ENCODE measurements around the gene PPFIBP1.
"Not testable (repeated sequence)": the region's sequence is repeated elsewhere in the genome, so short reads cannot be mapped to it uniquely, and the experiment has no call there.

The PPFIBP1 gene

DNA sequence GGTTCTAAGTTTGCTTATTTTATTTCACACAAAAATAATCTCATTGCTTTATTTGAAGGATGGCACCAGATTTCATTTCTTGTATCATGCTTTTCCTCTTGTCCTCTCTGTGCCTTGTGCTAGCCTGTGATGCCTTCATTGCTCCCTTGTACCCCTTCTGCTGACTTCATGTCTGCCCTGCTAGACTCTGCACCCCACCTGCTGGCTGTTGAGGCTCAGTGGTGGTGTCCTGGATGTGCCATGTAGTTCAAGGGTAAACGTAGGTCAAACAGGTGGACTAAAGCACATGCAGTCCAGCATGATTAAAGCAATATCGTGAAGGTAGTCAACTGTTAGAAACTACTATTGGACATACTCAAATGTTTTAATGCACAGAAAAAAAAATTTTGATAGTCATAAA lies 208.3 kb downstream of the PPFIBP1 start:
- ChIA-PET CTCF (interaction anchor here (0.7 to 3.9 kb wide), 13 partner anchors 9 to 1585 kb away, joined by 3 to 30 read pairs (median 5); partner anchors contain the start of genes KLHL42 and MANSC4), POLR2A (interaction anchor here (0.6 kb wide), 3 partner anchors 19 to 90 kb away, joined by 3 to 5 read pairs (median 3); no protein-coding TSS in a partner anchor)
- no peaks in the 10 kb centered on the region for H3K27me3 ChIP-seq (replicated peaks in 2 of 5; ENCODE audit: control insufficient read depth in 4 of 5, insufficient read depth in 5 of 5, low read length in 4 of 5)
- peak in 1 of 3 donors; percentile 19 for DNase-seq
- 83% methylated on average over 1 of the region's 2 CpGs for WGBS (ENCODE audit: insufficient coverage)
- H3K27ac ChIP-seq (ENCODE audit: insufficient read depth in 1 of 2, low read depth in 1 of 2, low read length in 2 of 2, poor library complexity in 1 of 2, severe bottlenecking in 2 of 2): no peak overlapping the region
- H3K4me1 ChIP-seq (ENCODE audit: control extremely low read depth in 1 of 4, control insufficient read depth in 4 of 4, insufficient read depth in 4 of 4, low read length in 3 of 4): no peaks in the 10 kb centered on the region
- H3K36me3 ChIP-seq (ENCODE audit: control insufficient read depth in 4 of 4, insufficient read depth in 4 of 4, low read length in 3 of 4): peaks cover 7 to 52% (median 32%) of the 10 kb centered on the region in 4 experiments
- no peak overlapping the region for H3K4me3 ChIP-seq (ENCODE audit: control insufficient read depth in 1 of 7, extremely low read depth in 1 of 7, insufficient read depth in 4 of 7, low read depth in 2 of 7, low read length in 6 of 7)
- no peaks in the 10 kb centered on the region for H3K9me3 ChIP-seq (ENCODE audit: control extremely low read depth in 1 of 5, control insufficient read depth in 4 of 5, insufficient read depth in 2 of 5, low read depth in 1 of 5, low read length in 4 of 5)

DNA sequence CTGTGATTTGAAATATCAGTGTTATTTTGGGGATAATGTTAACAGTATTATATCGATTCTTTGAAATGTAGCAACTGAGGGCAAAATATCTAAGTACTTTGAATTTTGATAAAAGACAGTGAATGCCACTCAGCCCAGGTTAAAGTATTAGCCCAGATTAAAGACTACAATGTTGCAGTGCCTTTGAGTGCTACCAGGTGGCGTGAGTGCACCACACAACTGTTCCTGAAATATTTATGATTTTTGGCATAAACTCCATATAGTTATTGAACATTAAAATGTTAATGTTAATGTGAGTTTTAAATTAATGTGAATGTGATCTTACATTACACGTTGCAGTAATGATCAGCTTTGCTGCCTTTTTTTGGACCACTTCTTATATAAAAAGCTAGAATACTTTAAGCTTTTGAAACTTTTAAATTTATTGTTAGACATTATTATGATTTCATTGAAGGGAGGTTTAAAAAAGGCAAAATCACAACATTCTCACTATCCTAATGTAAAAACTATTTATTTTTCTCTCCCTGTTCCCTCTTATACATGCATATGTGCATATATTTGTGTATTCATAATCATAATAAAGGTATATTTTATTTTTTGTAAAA lies 209.1 kb downstream of the PPFIBP1 start:
- Histone ChIP-seq H3K9me3 (ENCODE audit: control extremely low read depth in 1 of 5, control insufficient read depth in 4 of 5, insufficient read depth in 2 of 5, low read depth in 1 of 5, low read length in 4 of 5) (no peaks in the 10 kb centered on the region), H3K4me3 (ENCODE audit: control insufficient read depth in 1 of 7, extremely low read depth in 1 of 7, insufficient read depth in 4 of 7, low read depth in 2 of 7, low read length in 6 of 7) (no peak overlapping the region), H3K4me1 (ENCODE audit: control extremely low read depth in 1 of 4, control insufficient read depth in 4 of 4, insufficient read depth in 4 of 4, low read length in 3 of 4) (no peaks in the 10 kb centered on the region), H3K27me3 (replicated peaks in 2 of 5; ENCODE audit: control insufficient read depth in 4 of 5, insufficient read depth in 5 of 5, low read length in 4 of 5) (no peaks in the 10 kb centered on the region), H3K27ac (ENCODE audit: insufficient read depth in 1 of 2, low read depth in 1 of 2, low read length in 2 of 2, poor library complexity in 1 of 2, severe bottlenecking in 2 of 2) (no peak overlapping the region), H3K36me3 (ENCODE audit: control insufficient read depth in 4 of 4, insufficient read depth in 4 of 4, low read length in 3 of 4) (peaks cover 7 to 57% (median 37%) of the 10 kb centered on the region in 4 experiments)
- POLR2A ChIA-PET: interaction anchor here (0.6 to 0.7 kb wide), 2 partner anchors 18 to 651 kb away, joined by 3 to 5 read pairs; no protein-coding TSS in a partner anchor
- CTCF ChIA-PET: interaction anchor here (0.7 to 3.9 kb wide), 15 partner anchors 10 to 1584 kb away, joined by 3 to 30 read pairs (median 5); partner anchors contain the start of genes KLHL42 and MANSC4
- no CpG with 5 or more reads among the region's 3 CpGs for WGBS (ENCODE audit: insufficient coverage)
- peak; percentile 36 to 68 (median 57) for DNase-seq

DNA sequence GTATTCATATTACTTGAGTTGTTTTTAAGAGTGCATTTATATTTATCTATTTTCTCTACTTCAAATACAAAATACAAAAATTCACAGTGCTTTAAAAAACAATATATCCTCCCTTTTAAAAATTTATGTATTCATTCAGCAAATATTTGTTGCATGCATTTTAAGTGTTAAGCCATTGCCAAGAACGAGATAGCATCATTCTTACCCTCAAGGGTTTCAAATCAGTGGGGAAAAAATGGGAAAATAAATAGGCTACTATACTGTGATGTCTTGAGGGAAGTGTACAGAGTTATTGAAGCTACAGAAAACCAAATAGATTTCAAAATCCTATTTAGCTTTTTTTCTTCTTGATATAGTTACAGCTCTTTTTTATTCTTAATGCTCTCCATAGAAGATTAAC lies 209.8 kb downstream of the PPFIBP1 start:
- CTCF ChIA-PET: interaction anchor here (0.7 to 3.9 kb wide), 11 partner anchors 9 to 1508 kb away, joined by 3 to 30 read pairs (median 6); partner anchors contain the start of genes KLHL42 and MANSC4
- Histone ChIP-seq H3K9me3 (ENCODE audit: control extremely low read depth in 1 of 5, control insufficient read depth in 4 of 5, insufficient read depth in 2 of 5, low read depth in 1 of 5, low read length in 4 of 5) (no peaks in the 10 kb centered on the region), H3K27ac (ENCODE audit: insufficient read depth in 1 of 2, low read depth in 1 of 2, low read length in 2 of 2, poor library complexity in 1 of 2, severe bottlenecking in 2 of 2) (no peak overlapping the region), H3K4me3 (ENCODE audit: control insufficient read depth in 1 of 7, extremely low read depth in 1 of 7, insufficient read depth in 4 of 7, low read depth in 2 of 7, low read length in 6 of 7) (no peak overlapping the region), H3K27me3 (replicated peaks in 2 of 5; ENCODE audit: control insufficient read depth in 4 of 5, insufficient read depth in 5 of 5, low read length in 4 of 5) (no peaks in the 10 kb centered on the region), H3K4me1 (ENCODE audit: control extremely low read depth in 1 of 4, control insufficient read depth in 4 of 4, insufficient read depth in 4 of 4, low read length in 3 of 4) (no peaks in the 10 kb centered on the region), H3K36me3 (ENCODE audit: control insufficient read depth in 4 of 4, insufficient read depth in 4 of 4, low read length in 3 of 4) (peaks cover 9 to 61% (median 38%) of the 10 kb centered on the region in 4 experiments)
- POLR2A ChIA-PET: interaction anchor here (0.7 kb wide), 1 partner anchor 650 kb away, joined by 3 read pairs; no protein-coding TSS in a partner anchor
- DNase-seq: no peak
- WGBS (ENCODE audit: insufficient coverage): no CpG with 5 or more reads among the region's 1 CpG

- peaks cover 9 to 62% (median 41%) of the 10 kb centered on the region in 4 experiments for H3K36me3 ChIP-seq (ENCODE audit: control insufficient read depth in 4 of 4, insufficient read depth in 4 of 4, low read length in 3 of 4)
- CTCF ChIA-PET: interaction anchor here (0.7 to 3.9 kb wide), 8 partner anchors 8 to 1508 kb away, joined by 3 to 30 read pairs (median 5); no protein-coding TSS in a partner anchor
- POLR2A ChIA-PET: interaction anchor here (0.7 kb wide), 1 partner anchor 650 kb away, joined by 3 read pairs; no protein-coding TSS in a partner anchor
- H3K4me3 ChIP-seq (ENCODE audit: control insufficient read depth in 1 of 7, extremely low read depth in 1 of 7, insufficient read depth in 4 of 7, low read depth in 2 of 7, low read length in 6 of 7); H3K27me3 ChIP-seq (replicated peaks in 2 of 5; ENCODE audit: control insufficient read depth in 4 of 5, insufficient read depth in 5 of 5, low read length in 4 of 5); DNase-seq; H3K4me1 ChIP-seq (ENCODE audit: control extremely low read depth in 1 of 4, control insufficient read depth in 4 of 4, insufficient read depth in 4 of 4, low read length in 3 of 4); H3K9me3 ChIP-seq (ENCODE audit: control extremely low read depth in 1 of 5, control insufficient read depth in 4 of 5, insufficient read depth in 2 of 5, low read depth in 1 of 5, low read length in 4 of 5); H3K27ac ChIP-seq (ENCODE audit: insufficient read depth in 1 of 2, low read depth in 1 of 2, low read length in 2 of 2, poor library complexity in 1 of 2, severe bottlenecking in 2 of 2): not testable (repeated sequence)
- WGBS (ENCODE audit: insufficient coverage): 100% methylated on average over 4 of the region's 9 CpGs
Observed at GRCh38 chr12:27734321-27734720, 210.3 kb downstream of the PPFIBP1 start.

DNA sequence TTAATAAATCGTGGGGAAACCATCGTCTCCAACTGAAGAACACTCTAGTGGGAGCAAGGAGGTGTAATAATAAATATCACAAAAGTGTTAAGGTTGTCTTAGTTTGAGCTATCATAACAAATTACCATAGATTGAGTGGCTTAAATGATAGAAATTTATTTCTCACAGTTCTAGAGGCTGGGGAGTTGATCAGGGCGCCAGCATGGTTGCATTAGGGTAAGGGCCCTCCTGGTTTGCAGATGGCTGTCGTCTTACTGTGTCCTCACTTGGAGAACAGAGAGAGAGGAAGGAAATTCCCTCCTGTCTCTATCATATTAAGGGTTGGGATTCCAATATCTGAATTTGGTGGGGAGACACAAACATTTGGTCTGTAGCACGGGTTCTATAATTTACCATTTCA lies 219.6 kb downstream of the PPFIBP1 start:
- H3K36me3 ChIP-seq (ENCODE audit: control insufficient read depth in 4 of 4, insufficient read depth in 4 of 4, low read length in 3 of 4): peaks cover 7 to 54% (median 27%) of the 10 kb centered on the region in 4 experiments

More for the DNA sequence above, 219.6 kb downstream of the PPFIBP1 start:
- CTCF ChIA-PET: no interaction called here
- Histone ChIP-seq H3K27me3 (replicated peaks in 2 of 5; ENCODE audit: control insufficient read depth in 4 of 5, insufficient read depth in 5 of 5, low read length in 4 of 5) (no peaks in the 10 kb centered on the region), H3K9me3 (ENCODE audit: control extremely low read depth in 1 of 5, control insufficient read depth in 4 of 5, insufficient read depth in 2 of 5, low read depth in 1 of 5, low read length in 4 of 5) (no peaks in the 10 kb centered on the region), H3K4me3 (ENCODE audit: control insufficient read depth in 1 of 7, extremely low read depth in 1 of 7, insufficient read depth in 4 of 7, low read depth in 2 of 7, low read length in 6 of 7) (no peak overlapping the region), H3K4me1 (ENCODE audit: control extremely low read depth in 1 of 4, control insufficient read depth in 4 of 4, insufficient read depth in 4 of 4, low read length in 3 of 4) (no peaks in the 10 kb centered on the region), H3K27ac (ENCODE audit: insufficient read depth in 1 of 2, low read depth in 1 of 2, low read length in 2 of 2, poor library complexity in 1 of 2, severe bottlenecking in 2 of 2) (no peak overlapping the region)
- WGBS (ENCODE audit: insufficient coverage): no CpG with 5 or more reads among the region's 5 CpGs
- DNase-seq: no peak
- POLR2A ChIA-PET: no interaction called here

Data from common myeloid progenitor, CD34-positive (primary cell).